SU-DHL-6 (cell line): ENCODE results near the gene HIF3A.

Experiments used
- H2AFZ ChIP-seq: fragments of 200-600 bp; sonication (generic); 2 replicates; pipeline ENCODE4 v1.6.1; 2014; ENCODE audit warnings: low read depth, mild to moderate bottlenecking, moderate library complexity, mixed read lengths, antibody characterized with exemption, low read length; ENCODE audit not compliant: severe bottlenecking
- H3F3A ChIP-seq: fragments of 200-600 bp; shearing (Covaris generic); 2 replicates; pipeline ENCODE4 v1.6.0; 2016; ENCODE audit warnings: antibody characterized with exemption, mild to moderate bottlenecking; ENCODE audit not compliant: insufficient read depth
- H3K27ac ChIP-seq: fragments of 200-600 bp; sonication (generic); 2 replicates; pipeline ENCODE4 v1.5.1; 2016; ENCODE audit warnings: low read depth, mild to moderate bottlenecking, low read length, moderate library complexity, mixed read lengths
- H3K27me3 ChIP-seq: fragments of 200-600 bp; sonication (generic), shearing (Covaris generic); 2 replicates; pipeline ENCODE4 v1.6.0; 2014; ENCODE audit warnings: mild to moderate bottlenecking, low read length
- H3K36me3 ChIP-seq: fragments of 200-600 bp; sonication (generic); 2 replicates; pipeline ENCODE4 v1.6.1; 2014; ENCODE audit warnings: mild to moderate bottlenecking, low read length, mixed read lengths
- H3K4me2 ChIP-seq: fragments of 300-600, 200-600 bp; shearing (Covaris generic), sonication (generic); 2 replicates; pipeline ENCODE4 v1.6.0; 2014; ENCODE audit warnings: low read length, low read depth, mild to moderate bottlenecking; ENCODE audit not compliant: poor library complexity, severe bottlenecking
- H3K4me3 ChIP-seq: fragments of 200-600 bp; sonication (generic); 2 replicates; pipeline ENCODE4 v1.5.1; 2014; ENCODE audit warnings: antibody characterized with exemption, low read length, mild to moderate bottlenecking, mixed read lengths; ENCODE audit not compliant: insufficient read depth, poor library complexity, severe bottlenecking
- H3K79me2 ChIP-seq: fragments of 200-600 bp; sonication (generic); 2 replicates; pipeline ENCODE4 v1.6.1; 2014; ENCODE audit warnings: mild to moderate bottlenecking, low read length, moderate library complexity; ENCODE audit not compliant: insufficient read depth
- H3K9ac ChIP-seq: fragments of 200-600 bp; sonication (generic); 2 replicates; pipeline ENCODE4 v1.7.0; 2014; ENCODE audit warnings: mild to moderate bottlenecking, low read length
- H3K9me2 ChIP-seq: fragments of 200-600 bp; sonication (generic); replicated peaks from 2 replicates; pipeline ENCODE4 v1.6.1; 2014; ENCODE audit warnings: low read length; ENCODE audit not compliant: insufficient read depth
- H3K9me3 ChIP-seq: fragments of 200-600 bp; sonication (generic); 2 replicates; pipeline ENCODE4 v1.6.1; 2014; ENCODE audit warnings: low read length, mixed read lengths; ENCODE audit not compliant: insufficient read depth
- H4K20me1 ChIP-seq: fragments of 200-600 bp; sonication (generic); 2 replicates; pipeline ENCODE4 v1.6.1; 2014; ENCODE audit warnings: low read depth, mild to moderate bottlenecking, antibody characterized with exemption, low read length, moderate library complexity, mixed read lengths
- EZH2phosphoT487 ChIP-seq: fragments of 200-600 bp; sonication (generic), shearing (Covaris generic); conservative IDR thresholded peaks from 2 replicates; pipeline ENCODE4 v1.6.1; 2018; ENCODE audit warnings: mild to moderate bottlenecking, antibody characterized with exemption, low read length, moderate library complexity, mixed read lengths
- TF ChIP-seq, protein P1 (sequence below): fragments of 200-600 bp; sonication (generic); IDR thresholded peaks from one replicate; pipeline ENCODE4 v1.5.1; 2017; ENCODE audit warnings: antibody characterized with exemption, mild to moderate bottlenecking, low read length, moderate library complexity; ENCODE audit not compliant: insufficient read depth, poor library complexity, severe bottlenecking

The HIF3A gene

DNA sequence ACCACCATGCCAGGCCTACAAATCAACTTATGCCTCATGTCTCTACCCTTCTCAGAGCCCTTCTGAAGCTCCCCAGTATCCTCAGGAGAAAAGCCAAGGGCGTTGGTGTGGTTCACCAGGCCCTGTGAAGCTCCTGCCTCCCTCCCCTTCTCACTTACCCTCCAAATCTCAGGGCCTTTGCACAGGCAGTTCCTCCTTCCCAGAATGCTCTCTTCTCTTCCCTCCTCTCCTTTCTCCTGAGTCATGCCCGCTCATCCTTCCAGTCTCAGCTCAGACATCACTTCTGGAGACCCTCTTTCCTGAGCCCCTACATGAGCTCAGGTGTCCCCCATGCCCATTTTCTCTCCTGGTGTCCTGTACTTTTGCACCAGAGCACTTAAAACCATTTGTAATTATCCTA, 20.5 kb downstream of the HIF3A start:
- no peak overlapping the region for H3K4me2 ChIP-seq
- H3K27me3 ChIP-seq, result no peaks in the 10 kb centered on the region
- no peak overlapping the region for H3K4me3 ChIP-seq
- H3K9me2 ChIP-seq, result no peaks in the 10 kb centered on the region
- H3K36me3 ChIP-seq, result no peaks in the 10 kb centered on the region
- no peak for TF ChIP-seq EZH2phosphoT487
- TF ChIP-seq, protein P1, sequence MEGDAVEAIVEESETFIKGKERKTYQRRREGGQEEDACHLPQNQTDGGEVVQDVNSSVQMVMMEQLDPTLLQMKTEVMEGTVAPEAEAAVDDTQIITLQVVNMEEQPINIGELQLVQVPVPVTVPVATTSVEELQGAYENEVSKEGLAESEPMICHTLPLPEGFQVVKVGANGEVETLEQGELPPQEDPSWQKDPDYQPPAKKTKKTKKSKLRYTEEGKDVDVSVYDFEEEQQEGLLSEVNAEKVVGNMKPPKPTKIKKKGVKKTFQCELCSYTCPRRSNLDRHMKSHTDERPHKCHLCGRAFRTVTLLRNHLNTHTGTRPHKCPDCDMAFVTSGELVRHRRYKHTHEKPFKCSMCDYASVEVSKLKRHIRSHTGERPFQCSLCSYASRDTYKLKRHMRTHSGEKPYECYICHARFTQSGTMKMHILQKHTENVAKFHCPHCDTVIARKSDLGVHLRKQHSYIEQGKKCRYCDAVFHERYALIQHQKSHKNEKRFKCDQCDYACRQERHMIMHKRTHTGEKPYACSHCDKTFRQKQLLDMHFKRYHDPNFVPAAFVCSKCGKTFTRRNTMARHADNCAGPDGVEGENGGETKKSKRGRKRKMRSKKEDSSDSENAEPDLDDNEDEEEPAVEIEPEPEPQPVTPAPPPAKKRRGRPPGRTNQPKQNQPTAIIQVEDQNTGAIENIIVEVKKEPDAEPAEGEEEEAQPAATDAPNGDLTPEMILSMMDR, result no peak
- no peak overlapping the region for H3K27ac ChIP-seq
- no peaks in the 10 kb centered on the region for H4K20me1 ChIP-seq
- H3F3A ChIP-seq, result no peaks in the 10 kb centered on the region
- H3K9ac ChIP-seq, result no peak overlapping the region
- no peak overlapping the region for H2AFZ ChIP-seq
- no peaks in the 10 kb centered on the region for H3K9me3 ChIP-seq
- H3K79me2 ChIP-seq, result no peaks in the 10 kb centered on the region

DNA sequence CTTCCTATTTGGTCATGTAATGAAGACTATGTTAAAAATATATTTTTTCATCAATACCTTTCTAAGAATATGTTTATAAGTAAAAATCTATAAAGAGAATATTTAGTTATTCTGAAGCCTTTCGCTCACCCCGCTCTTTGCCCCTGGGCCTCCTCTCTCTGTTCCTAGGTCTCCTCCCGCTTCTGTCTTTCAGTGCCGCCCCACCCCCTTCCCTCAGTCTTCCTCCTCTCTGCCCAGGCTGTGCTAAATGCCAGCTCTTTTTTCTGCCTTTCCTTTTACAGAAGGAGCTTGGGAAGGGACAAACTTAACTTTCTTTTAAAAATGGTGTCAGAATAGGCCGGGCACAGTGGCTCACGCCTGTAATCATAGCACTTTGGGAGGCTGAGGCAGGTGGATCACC, 22.8 kb downstream of the HIF3A start:
- TF ChIP-seq, protein P1, result no peak
- TF ChIP-seq EZH2phosphoT487, result no peak
- Histone ChIP-seq H3F3A (no peaks in the 10 kb centered on the region), H3K36me3 (no peaks in the 10 kb centered on the region)

DNA sequence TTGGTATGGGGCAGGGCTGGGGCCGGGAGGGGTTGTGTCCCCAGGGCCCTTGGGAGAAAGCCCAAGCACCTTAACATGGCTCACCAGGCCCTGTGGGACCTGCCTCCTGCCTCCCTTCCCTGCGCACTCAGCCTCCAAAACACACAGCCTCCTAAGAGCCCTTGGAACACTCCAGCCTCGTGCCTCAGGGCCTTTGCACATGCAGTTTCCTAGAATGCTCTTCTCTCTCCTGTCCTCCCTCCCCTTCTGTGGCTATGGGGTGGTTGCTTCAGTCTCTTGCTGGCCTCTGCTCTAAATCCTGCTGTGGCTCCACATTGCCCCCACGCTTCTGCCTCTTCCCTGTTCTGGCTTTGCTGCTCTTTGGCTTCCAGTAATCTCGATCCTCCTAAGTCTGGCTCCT, 23.7 kb downstream of the HIF3A start:
- Histone ChIP-seq H3K36me3 (no peaks in the 10 kb centered on the region), H3K4me2 (no peak overlapping the region), H3K4me3 (no peak overlapping the region), H3K9ac (no peak overlapping the region), H3K27ac (no peak overlapping the region), H4K20me1 (no peaks in the 10 kb centered on the region), H3K27me3 (no peaks in the 10 kb centered on the region), H3F3A (no peaks in the 10 kb centered on the region), H3K9me3 (no peaks in the 10 kb centered on the region), H3K9me2 (no peaks in the 10 kb centered on the region), H2AFZ (no peak overlapping the region), H3K79me2 (no peaks in the 10 kb centered on the region)
- TF ChIP-seq EZH2phosphoT487, result no peak
- TF ChIP-seq, protein P1, result no peak

More for the DNA sequence above, 22.8 kb downstream of the HIF3A start:
- Histone ChIP-seq H4K20me1 (no peaks in the 10 kb centered on the region), H3K9me2 (no peaks in the 10 kb centered on the region), H3K9ac (no peak overlapping the region), H3K4me2 (no peak overlapping the region), H2AFZ (no peak overlapping the region), H3K27ac (no peak overlapping the region), H3K9me3 (no peaks in the 10 kb centered on the region), H3K27me3 (no peaks in the 10 kb centered on the region), H3K4me3 (no peak overlapping the region), H3K79me2 (no peaks in the 10 kb centered on the region)
